Esophagus squamous epithelium (tissue), 4 donors: Measurements from ENCODE around the gene PRDM10.

Experiments
- CTCF ChIP-seq, 6 experiments: fragments of 450-650 bp in 4 of 6; fragments of 200-600 bp in 2 of 6; sonication (generic) in 2 of 6; IDR thresholded peaks; one replicate each; pipeline ENCODE4 v1.5.1; 2016 to 2019; ENCODE audit warnings: antibody characterized with exemption in 6 of 6, mild to moderate bottlenecking in 4 of 6, moderate library complexity in 4 of 6
- POLR2A ChIP-seq, 4 donors: fragments of 450-650 bp; IDR thresholded peaks; one replicate each; pipeline ENCODE4 v1.6.1; 2017; ENCODE audit warnings: antibody characterized with exemption in 4 of 4, mild to moderate bottlenecking in 4 of 4, moderate library complexity in 3 of 4

GRCh38 chr11:130000552-130001176, 2.0 kb downstream of the PRDM10 start:
- TF ChIP-seq POLR2A (IDR thresholded peaks at IDR 0.05) (no peak), CTCF (IDR thresholded peaks at IDR 0.05) (no peak)
